HG03565 (cell line): Measurements from ENCODE around the gene RBMS3.
"Not testable (repeated sequence)": the region's sequence is repeated elsewhere in the genome, so short reads cannot be mapped to it uniquely, and the experiment has no call there.

Experiments
- ATAC-seq: cut with Tn5 transposase; IDR thresholded peaks from one replicate; pipeline ENCODE4 v1.9.1; 2021; ENCODE audit warnings: mild to moderate bottlenecking, moderate library complexity; ENCODE audit not compliant: unreplicated experiment

RBMS3 gene

DNA sequence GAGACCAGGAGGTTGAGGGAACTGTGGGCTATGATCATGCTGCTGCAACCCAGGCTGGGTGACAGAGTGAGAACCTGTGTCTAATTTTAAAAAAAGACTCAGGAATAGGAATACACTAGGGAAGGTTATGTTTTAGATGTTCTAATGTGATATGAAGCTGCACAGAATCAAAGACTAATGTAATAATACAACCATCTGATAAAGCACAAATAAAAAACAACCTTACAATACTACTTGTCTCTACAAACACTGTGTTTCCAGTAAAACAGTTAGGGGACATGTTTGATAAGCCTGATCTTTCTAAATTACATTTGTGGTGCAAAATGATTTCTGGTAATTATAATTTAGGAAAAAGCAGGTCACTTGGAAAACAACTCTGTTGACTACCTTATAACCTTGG is 56.7 kb downstream of the RBMS3 start:
- ATAC-seq = no peak

DNA sequence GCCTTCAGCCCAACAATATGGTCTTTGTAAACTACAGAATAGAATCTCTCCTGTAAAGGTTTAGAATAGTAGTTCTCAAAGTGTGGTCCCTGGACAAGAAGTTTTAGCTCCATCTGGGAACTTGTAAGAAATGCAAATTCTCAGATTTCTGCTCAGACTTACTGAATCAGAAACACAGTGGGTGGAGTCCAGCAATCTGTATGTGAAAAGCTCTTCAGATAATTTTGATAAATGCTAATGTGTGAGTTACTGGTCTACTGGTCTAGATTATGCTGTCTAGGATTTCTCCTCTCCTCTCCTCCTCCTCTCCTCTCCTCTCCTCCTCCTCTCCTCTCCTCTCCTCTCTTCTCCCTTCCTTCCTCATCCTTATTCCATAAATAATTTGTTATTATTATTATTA is 57.5 kb downstream of the RBMS3 start:
- ATAC-seq = no peak

DNA sequence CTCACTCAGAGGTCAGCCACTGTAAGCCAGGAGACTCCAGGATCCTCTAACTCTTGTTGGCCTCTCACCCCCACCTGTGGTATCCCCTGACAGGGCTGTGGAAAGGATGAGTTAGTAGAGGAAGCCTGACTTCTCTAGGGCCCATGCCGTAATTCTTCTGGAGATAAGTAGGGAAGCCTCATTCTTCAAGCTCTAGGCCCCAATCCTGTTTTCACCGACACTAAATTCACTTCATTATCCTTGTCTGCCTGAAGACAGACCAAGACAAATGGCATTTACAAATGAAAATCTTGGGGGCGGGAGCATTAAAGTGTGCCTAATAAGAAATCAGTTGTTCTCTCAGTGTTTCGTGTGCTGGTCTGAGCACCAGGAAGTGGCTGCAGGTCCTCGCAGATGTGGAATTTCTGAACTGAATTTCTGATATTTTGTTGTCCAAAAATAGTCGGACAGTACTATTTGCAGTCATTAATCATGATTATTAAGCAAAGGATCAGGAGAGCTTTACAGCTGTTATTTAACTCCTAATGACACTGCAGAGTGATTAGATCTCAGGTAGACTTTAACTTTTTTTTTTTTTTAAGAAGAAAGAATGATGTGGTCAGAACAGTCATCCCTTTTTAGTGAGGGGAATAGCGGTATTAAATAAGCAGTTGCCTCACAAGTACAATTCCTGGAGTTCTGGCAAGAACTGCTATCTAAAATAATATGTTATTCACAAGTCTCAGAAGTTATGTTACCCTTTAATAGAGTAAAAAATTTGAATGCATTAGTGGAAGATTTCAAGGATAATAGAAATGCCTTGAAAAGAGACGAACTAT is 58.4 kb downstream of the RBMS3 start:
- ATAC-seq = no peak

DNA sequence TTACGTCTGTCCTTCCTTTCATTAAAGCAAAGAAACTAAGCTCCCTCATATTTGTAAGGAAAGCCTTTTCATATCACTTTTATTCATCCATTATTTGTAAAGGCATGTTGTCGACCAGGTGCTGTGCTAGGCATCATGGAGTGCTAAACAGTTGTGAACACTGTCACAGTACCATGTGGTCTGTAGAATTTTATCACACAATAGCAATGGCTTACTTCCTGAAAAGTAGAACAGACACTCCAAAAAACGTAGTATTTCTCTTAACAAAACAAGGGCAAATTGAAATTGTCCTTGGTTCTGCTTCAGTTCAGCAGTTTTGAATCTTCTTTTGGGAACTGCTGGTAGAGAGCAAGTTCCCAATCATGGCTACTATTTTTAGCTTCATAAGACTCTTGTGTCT is 63.3 kb downstream of the RBMS3 start:
- no peak for ATAC-seq

DNA sequence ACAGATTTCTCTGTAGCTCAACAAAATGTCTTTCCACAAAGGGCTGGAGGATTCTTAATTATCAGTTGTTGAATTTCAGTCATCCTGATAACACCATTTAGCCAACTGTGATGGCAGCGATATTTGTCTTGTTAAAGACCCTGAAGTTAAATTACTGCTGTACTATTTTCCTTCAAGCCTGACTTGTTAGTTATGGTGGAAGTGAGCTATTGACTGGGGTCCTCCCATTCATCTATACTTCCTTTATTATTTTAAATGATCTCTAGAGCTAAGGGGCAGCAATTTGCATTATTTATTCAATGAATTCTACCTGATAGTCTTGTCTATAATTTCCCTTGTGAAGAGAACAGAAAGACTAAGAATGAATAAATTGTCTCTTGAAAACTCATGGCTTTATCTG is 64.1 kb downstream of the RBMS3 start:
- ATAC-seq = no peak

DNA sequence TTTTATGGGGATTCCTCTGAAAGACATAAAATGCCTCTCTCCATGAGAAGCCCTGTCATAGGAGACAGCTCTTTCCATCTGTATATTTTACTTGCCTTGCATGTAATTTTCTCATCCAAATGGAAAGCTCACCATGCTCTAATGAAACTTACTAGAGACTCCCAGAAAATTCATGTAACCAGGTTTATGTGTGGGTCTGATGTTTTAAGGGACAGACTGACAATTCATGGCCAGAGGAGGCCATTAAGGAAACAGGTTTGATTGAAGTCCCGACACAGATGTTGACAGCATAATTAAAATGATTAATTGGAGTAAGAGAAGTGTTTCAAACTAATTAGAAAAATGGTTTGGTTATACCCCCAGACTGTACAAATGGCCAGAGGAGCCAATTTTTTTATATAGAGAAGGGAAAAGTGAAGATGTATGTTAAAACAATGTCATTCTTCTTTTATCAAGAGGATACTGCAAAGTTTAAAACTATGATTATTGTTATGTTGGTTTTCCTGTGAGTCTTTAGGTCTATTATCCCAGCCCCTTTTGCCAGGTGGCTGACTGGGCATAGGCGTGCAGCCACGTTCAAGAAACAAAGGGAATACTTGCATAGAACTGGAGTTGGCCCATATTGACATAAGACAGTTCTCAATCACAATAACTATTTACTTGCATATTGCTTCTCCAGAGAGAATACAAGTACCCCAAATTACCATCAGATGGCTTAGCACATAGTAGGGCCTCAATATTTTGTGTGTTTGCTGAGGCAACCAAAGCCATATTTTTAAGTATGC is 64.8 kb downstream of the RBMS3 start:
- ATAC-seq = no peak

DNA sequence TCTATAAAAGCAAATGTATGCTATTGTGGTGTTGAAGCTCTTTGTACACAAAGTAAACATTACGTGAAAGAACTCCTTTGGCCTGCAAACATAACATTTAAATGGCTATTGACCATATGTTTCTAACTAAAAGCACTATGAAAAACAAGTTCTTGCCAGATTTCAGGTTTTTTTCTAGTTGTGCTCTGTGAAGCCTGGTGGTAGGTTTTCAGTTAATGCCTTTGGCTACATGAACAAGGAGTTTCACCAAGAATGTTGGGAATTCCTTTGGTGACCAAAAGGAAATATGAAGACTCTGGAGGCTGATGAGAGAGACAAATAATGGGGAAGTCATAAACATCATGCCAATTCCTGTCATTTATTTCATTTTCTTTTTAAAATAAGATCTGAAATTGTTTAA is 66.0 kb downstream of the RBMS3 start:
- ATAC-seq = no peak

DNA sequence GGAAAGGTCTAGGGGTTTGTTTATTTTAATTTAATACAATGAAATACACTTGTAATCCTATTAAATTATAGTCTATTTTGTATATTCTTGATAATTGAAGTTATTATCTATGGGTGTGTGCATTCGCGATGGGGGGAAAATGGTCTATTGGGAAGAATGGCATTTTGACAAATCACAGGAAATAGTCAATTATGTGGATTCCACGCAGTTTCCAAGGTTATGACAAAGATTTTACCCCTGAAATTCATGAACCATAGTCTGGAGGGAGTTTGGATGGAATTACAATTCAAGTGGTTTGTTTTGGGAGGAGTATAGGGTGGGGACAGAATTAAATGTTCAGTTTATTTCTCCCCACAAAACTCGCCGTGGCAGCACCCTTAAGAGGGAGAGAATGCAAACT is 66.5 kb downstream of the RBMS3 start:
- no peak for ATAC-seq

DNA sequence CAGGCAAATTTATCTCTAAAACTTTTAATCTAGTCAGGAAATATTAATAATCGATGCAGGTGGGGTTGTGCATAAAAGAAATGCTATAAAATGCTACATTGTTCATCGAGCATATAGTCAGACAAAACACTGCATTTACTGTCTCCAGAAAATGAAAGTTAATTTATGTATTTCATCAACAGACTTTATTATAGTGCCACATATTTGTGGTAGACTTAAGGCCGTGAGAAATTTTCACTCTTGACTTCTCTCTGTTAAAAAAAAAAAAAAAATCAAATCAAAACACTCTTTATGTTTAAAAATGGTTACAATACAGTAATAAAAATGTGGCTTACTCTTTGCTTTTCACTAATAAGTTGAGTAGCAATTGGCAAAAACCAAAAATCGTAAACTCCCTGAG is 67.4 kb downstream of the RBMS3 start:
- ATAC-seq = no peak

DNA sequence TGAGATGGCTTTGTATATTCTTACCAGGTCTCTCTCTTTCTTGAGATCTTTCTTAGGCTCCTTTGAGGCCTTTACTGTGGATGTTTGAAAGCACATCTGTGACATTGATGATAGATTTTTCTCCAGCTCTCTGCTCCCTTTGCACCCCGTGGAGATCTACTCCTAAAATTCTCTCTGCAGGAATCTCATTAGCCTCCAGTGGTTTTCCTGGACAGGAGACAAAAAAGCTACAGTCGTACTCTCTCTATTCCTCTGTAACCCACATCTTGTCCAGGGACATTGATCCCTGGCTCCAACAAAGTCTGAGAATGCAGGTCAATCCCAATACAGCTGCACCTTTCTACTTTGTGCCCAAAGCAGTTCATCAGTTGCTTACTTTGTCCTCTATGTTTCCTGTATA is 68.2 kb downstream of the RBMS3 start:
- ATAC-seq = no peak

DNA sequence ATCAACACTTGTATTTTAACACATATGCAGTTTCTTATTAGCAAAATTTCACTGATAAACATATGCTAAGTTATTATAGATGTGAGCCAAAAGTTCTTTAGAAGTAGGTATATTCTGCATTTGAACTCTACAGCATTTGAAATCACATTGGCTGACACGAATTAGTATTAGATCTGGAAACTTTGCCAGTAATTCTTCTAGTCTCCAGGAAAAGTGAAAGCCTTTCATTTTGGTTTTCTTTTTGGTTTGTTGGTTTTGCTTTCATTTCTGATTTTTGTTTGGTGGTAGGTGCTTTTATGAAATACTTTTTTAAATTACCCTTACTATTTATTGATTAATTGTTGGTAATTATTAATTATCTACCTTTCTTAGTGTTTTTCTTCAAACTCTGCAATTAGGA is 72.9 kb downstream of the RBMS3 start:
- ATAC-seq = no peak

DNA sequence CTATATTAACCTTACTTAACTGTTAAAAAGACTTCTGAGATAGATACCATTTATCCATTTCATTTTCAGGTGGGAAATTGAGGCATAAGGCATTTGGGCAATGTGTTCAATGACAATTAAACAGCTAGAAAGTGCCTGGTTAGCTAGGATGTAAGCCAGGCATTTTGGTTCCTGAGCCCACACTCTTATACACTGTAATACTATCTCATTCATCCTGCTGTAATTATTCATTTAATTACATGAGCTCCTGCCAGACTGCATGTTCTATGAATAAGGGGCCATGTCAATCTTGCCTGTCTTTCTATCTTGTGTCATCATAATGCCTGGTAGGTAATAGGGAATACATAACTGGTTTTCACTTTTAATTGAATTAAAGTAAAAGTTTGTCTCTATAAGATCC is 74.0 kb downstream of the RBMS3 start:
- ATAC-seq = no peak

DNA sequence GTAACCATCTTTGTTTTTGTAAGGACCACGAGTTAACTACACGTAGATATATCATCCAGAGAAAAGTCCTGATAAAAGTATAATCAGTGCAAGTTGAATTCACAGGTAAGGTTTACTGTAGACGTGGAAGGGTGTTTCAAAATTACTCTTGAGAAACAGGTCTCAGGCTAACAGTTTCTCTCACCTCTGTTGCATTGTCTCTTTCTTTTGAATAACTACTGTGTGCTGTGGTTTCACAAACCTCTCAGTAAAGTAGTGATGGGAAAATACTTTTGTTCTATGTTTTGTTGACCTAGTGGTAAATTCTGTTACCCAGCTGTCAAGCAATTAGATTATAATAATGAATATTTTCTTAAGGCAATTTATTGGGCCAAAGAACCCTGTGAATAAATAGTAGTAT is 75.2 kb downstream of the RBMS3 start:
- no peak for ATAC-seq

DNA sequence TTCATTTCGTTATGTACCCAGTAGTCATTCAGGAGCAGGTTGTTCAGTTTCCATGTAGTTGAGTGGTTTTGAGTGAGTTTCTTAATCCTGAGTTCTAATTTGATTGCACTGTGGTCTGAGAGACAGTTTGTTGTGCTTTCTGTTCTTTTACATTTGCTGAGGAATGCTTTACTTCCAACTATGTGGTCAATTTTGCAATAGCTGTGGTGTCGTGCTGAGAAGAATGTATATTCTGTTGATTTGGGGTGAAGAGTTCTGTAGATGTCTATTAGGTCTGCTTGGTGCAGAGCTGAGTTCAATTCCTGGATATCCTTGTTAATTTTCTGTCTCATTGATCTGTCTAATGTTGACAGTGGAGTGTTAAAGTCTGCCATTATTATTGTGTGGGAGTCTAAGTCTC is 79.4 kb downstream of the RBMS3 start:
- not testable (repeated sequence) for ATAC-seq

DNA sequence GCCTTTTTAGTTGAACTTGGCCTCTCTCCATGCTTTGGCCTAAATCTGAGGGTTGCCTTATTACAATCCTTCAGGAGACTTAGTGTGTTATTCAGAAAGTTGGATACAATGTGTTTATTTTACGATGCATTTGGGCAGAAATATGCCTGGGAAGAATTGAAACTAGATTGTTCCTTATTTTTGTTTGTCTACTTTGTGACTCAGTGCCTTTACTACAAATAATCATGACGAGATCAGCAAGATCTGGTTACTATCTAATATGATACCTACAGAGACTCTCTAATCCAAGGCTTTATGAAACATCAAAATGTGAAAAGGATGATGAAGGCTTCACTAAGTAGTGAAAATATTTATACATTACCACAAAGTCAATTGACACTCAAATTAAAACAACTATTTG is 82.2 kb downstream of the RBMS3 start:
- no peak for ATAC-seq

DNA sequence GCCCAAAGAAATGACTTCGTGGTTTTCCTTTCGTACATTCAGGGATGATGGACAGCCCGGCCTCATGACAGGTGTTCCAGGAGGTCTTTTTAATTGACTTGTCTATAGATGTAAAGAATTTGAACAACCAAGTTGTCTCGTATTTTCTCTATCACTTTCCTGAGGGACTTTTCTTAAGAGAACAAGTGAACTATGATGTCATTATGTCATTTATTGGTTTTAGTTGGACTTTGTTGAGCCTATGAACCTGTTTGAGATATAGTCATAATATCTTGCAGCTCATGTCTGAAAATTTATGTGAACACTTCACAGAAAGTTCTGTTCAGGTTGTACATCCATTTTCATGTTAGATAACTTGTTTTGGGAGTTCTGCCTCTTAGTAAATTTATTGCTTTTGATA is 89.2 kb downstream of the RBMS3 start:
- ATAC-seq = no peak

DNA sequence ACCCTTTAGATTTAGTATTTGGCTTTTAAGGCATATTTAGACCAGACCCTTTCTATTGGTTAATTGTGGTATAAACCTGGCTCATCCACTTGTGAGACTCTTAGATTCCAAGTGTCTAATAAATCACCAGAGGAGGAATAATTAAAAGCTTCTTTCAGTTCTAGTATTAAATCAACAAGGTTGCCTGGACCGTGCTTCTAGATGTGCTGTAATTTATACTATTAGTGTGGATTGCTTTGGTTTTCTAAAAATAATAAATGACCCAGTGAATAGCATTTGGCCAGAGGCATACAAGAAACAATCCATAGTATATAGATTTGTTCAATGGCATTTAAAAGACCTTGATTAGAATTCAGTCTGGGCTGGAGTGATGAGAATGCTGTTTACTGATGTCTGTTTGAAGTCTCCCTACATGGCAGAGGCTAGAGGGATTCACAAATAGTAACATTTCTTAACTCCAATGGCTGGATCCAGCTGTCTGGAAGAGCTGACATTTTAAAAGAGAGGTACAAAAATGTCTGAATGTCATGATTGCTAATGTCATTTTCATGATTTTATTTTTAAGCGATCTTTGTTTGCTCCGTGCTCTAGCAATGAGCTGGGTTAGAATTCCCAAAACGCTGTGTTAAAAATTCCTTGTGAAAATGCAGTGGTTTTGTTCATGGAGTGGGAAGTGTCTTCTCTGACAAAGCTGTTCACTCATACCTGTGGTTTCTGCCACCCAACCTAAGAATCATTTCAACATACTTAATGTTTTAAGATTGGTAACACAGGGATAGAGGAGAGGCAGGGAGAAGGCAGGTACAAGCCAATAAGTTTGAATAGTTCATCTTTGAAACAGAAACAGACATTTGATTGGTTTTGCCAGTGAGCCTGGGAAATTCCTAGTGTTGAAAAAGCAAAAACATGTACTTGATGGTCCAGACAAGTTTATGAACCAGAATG is 89.9 kb downstream of the RBMS3 start:
- ATAC-seq = no peak

DNA sequence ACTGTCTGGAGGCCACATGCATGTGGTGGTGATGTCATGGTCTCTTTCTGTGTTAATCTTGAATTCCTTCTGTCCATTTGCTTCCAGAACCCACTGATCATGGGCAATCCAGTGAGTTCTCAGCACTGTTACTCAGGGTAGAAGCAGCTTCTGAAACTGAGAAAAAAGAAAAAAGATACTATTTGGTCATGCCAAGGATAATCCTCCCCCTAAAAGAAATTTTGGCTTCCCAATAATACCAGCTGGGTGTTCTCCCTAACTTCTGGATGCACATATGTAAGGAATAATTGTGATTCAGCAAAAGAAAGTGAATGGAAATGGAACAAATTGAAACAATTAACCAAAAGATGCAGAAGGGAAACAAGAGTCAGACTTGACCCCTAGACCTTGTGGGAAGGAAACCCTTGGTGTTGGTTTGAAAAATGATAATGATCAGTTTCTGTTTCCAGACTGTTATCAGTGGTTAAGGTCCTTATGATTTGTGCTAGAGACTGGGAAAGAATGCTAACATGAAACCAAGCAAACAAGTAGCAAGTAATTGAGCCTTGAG is 92.3 kb downstream of the RBMS3 start:
- ATAC-seq = no peak

DNA sequence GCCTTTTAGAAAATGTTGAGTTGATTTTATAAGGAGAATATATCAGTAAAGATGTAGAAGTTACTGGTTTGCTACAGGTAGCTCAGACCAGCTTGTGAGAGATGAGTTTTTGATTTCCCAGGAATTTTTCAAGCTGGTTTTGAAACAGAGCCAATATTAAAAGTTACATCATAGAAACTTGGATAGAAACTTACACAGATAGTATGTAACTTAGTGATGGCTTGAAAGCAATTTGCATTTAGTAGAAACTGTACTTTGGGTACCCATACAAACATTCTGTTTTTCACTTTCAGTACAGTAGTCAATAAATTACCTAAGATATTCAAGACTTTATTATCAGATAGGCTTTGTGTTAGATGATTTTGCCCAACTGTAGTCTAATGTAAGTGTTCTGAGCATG is 93.4 kb downstream of the RBMS3 start:
- no peak for ATAC-seq

DNA sequence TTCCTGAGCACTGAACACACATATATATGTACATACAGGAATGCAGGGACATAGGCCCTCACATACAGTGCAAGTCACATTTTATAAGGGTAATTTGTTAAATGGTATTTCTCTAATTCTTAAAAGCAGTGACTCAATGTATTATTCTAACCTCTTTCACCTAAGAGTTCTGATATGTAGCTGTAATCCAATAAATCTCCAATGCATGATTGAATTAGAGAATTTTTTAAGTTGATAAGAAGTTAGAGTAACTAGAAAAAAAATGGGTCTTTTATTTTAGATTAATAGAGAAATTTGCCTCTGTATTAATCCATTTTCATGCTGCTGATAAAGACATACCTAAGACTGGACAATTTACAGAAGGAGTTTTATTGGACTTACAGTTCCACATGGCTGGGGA is 98.2 kb downstream of the RBMS3 start:
- no peak for ATAC-seq

DNA sequence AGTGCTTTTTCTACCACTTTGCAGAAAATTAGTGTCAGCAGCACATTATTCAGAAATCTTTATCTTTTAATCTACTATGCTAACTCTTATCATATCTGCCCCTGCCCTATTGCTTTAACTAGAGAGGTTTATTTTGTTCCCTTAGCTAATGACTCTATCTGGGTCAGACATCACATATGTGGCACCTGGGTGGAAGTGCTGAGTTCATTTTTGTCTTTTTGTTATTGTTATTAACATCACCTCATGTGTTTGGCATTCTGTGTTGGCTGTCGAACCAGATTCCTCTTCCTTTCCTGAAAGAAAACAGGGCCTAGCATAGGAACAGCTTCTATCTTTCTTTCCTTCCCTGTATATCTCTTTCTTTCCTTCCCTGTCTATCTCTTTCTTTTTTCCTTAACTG is 100.7 kb downstream of the RBMS3 start:
- no peak for ATAC-seq
